ENCODE results near the gene RERE.

RERE gene

DNA sequence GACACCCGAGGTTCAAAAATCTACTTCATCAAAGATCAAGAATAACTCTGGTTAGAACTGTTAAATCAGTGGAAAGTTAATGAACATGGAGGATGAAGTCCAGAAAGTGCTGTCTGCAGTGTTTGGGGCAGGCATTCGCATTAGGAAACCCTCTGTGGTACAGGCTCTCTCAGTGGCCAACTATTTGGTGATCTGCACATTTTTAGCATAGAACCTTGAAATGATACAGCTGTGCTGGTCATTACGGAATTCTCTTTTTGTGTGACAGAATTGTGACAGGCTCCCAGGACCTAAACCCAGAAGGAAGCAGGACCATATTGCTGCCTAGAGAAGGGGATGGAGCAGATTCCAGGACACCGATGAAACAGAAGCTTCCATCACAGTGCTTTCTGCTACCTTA, 410.5 kb downstream of the RERE start:
- no peak for DNase-seq (ENCODE audit: low read depth in 2 of 2)

DNA sequence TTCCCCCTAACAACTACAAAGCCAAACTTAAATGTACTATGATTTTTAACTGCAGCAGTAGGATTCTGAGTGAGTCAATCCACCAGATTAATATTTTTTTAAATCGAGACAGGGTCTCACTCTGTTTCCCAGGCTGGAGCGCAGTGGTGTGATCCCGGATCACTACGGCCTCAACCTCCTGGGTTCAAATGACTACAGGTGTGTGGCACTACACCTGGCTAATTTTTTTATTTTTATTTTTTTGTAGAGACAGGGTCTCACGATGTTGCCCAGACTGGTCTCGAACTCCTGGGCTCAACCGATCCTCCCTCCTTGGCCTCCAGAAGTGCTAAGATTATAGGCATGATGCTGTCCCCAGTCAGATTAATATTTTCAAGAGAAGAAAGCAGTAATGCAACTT, 411.4 kb downstream of the RERE start:
- no peak for DNase-seq (ENCODE audit: low read depth in 2 of 2)

- DNase-seq (ENCODE audit: low read depth in 2 of 2): no peak
These were observed 412.7 kb downstream of the RERE start for GRCh38 chr1:8404460-8405370.

DNA sequence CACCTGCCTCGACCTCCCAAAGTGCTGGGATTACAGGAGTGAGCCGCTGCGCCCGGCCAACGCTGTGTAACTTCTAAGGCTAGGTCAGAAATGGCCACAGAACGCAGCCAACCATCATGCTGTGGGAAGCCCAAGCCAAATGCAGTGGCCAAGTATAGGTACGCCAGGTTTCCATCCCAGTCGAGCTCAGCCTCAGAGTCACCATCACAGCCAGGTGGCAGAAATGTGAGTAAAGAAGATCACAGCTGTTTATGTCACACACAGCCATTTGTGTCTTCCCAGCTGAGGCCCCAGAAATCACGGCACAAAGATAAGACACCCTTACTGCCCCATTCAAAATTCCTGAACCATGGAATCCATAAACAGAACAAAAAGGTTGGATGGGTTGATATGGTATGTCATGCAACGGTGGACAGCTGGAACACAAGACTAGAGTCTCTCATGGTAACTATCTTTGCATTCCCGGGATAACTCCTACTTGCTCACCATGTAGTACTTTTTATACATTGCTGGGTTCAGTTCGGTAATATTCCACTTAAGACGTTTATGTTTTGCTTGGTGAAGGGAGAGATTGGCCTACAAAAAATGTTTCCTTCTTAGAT, 415.2 kb downstream of the RERE start:
- DNase-seq (ENCODE audit: low read depth in 2 of 2): no peak

- DNase-seq (ENCODE audit: low read depth in 2 of 2): no peak
These were observed 418.8 kb downstream of the RERE start for GRCh38 chr1:8398677-8399076.

DNA sequence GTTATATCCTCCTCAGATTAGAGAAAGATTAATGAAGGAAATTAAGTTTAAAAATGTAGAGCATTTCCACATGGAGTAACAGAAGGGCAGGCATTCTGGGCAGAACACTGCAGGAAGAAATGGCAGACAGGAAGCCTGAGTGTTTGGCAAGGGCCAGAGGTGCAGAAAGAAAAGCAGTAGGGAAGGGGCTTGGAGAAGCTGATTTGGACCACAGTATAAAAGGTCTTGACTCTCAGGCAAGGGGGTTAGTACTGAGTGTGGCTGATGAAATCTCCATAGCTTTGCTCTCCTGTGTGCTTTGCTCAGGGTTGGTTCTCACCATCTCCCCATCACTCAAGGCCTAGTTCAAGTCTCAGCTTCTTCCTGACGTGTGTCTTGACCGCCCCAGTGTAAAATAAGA, 419.4 kb downstream of the RERE start:
- DNase-seq (ENCODE audit: low read depth in 2 of 2): no peak

- no peak for DNase-seq (ENCODE audit: low read depth in 2 of 2)
These were observed 419.9 kb downstream of the RERE start for GRCh38 chr1:8397511-8397910.

DNA sequence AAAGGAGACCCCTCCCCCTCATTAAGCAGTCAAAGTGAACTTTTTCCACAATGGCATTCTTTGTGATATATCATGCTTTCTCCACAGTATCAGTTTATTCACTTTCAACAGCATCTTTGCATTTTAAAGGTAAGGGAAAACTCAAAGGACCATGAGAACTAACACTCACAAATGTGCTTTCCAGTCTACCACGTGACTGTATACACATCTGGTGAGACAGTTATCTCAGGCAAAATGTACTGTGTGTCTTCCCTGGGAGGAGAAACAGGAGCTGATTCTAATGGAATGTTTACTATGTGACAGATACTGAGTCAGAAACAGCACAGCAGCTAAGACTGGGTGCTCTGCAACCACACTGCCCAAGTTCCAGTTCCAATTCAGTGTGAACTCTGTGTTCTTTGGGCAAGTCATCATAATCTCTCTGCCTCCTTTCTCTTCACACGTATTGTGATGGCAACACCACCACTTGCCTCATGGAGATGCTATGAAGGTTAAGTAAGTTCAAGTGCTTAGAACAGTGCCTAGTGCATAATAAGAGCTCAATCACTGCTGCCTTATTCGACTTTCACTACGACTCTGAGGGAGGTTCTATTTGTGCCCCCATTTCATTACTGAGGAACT, 420.5 kb downstream of the RERE start:
- no peak for DNase-seq (ENCODE audit: low read depth in 2 of 2)

- DNase-seq (ENCODE audit: low read depth in 2 of 2): no peak
These were observed 421.2 kb downstream of the RERE start for GRCh38 chr1:8396083-8396785.

- no peak for DNase-seq (ENCODE audit: low read depth in 2 of 2)
These were observed 422.0 kb downstream of the RERE start for GRCh38 chr1:8395433-8395866.

GRCh38 chr1:8394456-8395321, 422.8 kb downstream of the RERE start:
- DNase-seq (ENCODE audit: low read depth in 2 of 2): peak in 1 of 2 donors; percentile 39

GRCh38 chr1:8392522-8392921, 424.9 kb downstream of the RERE start:
- DNase-seq (ENCODE audit: low read depth in 2 of 2): no peak

- no peak for DNase-seq (ENCODE audit: low read depth in 2 of 2)
These were observed 426.7 kb downstream of the RERE start for GRCh38 chr1:8390707-8391106.

DNA sequence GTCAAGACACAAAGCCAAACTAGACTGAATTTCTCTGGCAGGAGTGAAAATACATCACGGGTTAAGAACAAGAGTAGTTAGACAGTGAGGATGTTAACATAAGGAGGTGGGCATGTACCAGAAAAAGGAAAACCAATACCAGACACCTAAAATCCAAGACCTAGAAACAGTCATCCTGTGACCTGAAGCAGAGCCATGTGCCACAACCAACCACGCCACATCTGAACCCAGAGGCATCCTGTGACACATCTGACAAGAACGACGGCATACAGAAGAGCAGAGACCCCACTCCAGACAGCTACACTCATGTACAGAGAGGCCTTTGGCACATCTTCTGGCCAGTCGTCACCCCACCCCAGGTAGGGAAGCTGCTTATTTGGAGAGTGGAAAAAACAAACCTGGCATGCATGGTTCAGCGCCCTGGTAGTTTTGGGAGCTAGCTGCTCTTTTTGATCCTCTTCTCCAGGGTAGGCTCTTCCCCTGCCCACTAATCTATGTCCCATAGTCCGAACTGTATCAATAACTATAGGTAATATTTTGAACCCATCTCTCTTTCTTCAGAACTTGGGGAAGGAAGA, 427.4 kb downstream of the RERE start:
- no peak for DNase-seq (ENCODE audit: low read depth in 2 of 2)

- DNase-seq (ENCODE audit: low read depth in 2 of 2): no peak
These were observed 428.5 kb downstream of the RERE start for GRCh38 chr1:8388732-8389562.

DNA sequence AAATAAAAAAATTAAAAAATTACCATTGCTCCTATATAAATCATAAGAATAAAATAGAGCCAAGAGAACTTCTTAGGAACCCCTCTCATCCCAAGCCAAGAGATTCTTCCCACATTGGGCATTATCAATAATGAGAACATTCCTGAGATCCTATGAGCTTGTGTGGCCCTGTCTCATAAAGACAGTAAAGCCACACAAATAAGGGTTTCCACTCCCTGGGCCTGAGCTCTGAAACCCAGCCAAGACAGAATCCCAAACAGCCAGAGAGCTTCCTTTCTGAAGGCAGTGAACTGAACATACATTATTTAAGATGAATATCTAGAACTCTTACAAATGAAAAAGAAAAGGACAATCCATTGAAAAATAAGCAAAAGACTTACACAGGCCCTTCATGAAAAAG, 431.2 kb downstream of the RERE start:
- DNase-seq (ENCODE audit: low read depth in 2 of 2): no peak

DNA sequence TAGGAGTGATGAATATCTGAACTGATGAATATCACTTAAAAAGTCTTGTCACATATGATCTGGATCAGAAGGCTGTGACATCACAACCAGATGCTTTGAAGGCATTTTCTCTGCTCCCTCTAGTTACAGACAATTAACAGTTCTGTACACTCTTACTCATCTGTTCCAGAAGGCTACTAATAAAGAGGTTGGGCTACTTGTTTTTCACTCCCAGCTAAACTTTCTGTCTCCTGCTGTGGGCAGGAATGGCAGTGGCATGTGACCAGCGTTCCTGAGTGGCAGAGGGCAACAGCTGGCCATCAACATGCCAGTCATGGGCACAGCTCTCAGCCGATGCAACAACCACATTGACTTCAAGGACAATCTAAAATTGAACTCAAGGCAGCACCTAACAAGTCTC, 432.9 kb downstream of the RERE start:
- DNase-seq (ENCODE audit: low read depth in 2 of 2): no peak

DNA sequence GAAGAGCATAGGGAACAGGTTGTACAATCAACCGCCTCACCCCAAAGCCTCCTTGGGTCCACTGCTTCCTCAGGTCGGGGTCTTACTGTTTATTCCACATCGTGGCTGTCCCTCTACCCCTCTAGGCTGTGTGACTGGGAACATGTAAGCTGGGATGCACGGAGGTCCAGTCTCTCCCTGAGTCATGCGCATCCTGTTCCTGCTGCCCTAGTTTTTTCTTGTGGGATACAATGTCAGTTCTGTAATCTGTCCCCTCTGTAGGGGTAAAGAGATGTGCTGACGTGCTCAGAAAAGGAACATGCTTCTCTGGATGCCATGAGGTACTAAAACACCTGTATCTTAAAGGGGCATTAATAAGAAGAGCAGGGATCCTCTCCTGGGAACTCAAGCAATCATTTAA, 433.4 kb downstream of the RERE start:
- DNase-seq (ENCODE audit: low read depth in 2 of 2): no peak

- no peak for DNase-seq (ENCODE audit: low read depth in 2 of 2)
These were observed 434.6 kb downstream of the RERE start for GRCh38 chr1:8382608-8383505.
